Activated CD4-positive, alpha-beta T cell treated with anti-CD3 and anti-CD28 coated beads, Interleukin-2, amount 50 U/mL, for 48 hours (primary cell): Measurements from ENCODE around the gene FOXD1.
A peak's percentile ranks its signal among the peaks of the same experiment; 100 is the strongest.
"Not testable (repeated sequence)": the region's sequence is repeated elsewhere in the genome, so short reads cannot be mapped to it uniquely, and the experiment has no call there.

Experiments
- DNase-seq, 2 experiments: peaks; one replicate each; pipeline ENCODE4 v3.0.0-alpha.2; 2020

The FOXD1 gene

GRCh38 chr5:73448463-73449136 lies at the start of gene FOXD1:
Gene FOXD1, minus strand, starts transcription at chr5:73448777. Its CDS starts 415 bp downstream, at chr5:73448362.
- peak; percentile 62 to 70 for DNase-seq

- DNase-seq = no peak
These were observed 49.0 kb upstream of the FOXD1 start for GRCh38 chr5:73497497-73498056.

GRCh38 chr5:73496984-73497457 lies 48.4 kb upstream of the FOXD1 start:
- DNase-seq = no peak

- no peak for DNase-seq
These were observed 47.3 kb upstream of the FOXD1 start for GRCh38 chr5:73495772-73496335.

- no peak for DNase-seq
These were observed 46.1 kb upstream of the FOXD1 start for GRCh38 chr5:73494721-73495120.

- no peak for DNase-seq
These were observed 44.8 kb upstream of the FOXD1 start for GRCh38 chr5:73493421-73493820.

GRCh38 chr5:73491155-73491554 lies 42.6 kb upstream of the FOXD1 start:
- DNase-seq = no peak

- no peak for DNase-seq
These were observed 41.5 kb upstream of the FOXD1 start for GRCh38 chr5:73490088-73490487.

- no peak for DNase-seq
These were observed 40.2 kb upstream of the FOXD1 start for GRCh38 chr5:73488806-73489205.

- no peak for DNase-seq
These were observed 39.2 kb upstream of the FOXD1 start for GRCh38 chr5:73487815-73488214.

- DNase-seq = not testable (repeated sequence)
These were observed 38.7 kb upstream of the FOXD1 start for GRCh38 chr5:73487257-73487656.

GRCh38 chr5:73486119-73486899 lies 37.7 kb upstream of the FOXD1 start:
- DNase-seq = no peak

GRCh38 chr5:73485715-73486114 lies 37.1 kb upstream of the FOXD1 start:
- no peak for DNase-seq

GRCh38 chr5:73484511-73484910 lies 35.9 kb upstream of the FOXD1 start:
- no peak for DNase-seq

- DNase-seq = no peak
These were observed 35.1 kb upstream of the FOXD1 start for GRCh38 chr5:73483676-73484075.

GRCh38 chr5:73482383-73483136 lies 34.0 kb upstream of the FOXD1 start:
- no peak for DNase-seq

GRCh38 chr5:73480500-73480899 lies 31.9 kb upstream of the FOXD1 start:
- DNase-seq = no peak

- no peak for DNase-seq
These were observed 23.5 kb upstream of the FOXD1 start for GRCh38 chr5:73472116-73472515.

- no peak for DNase-seq
These were observed 23.1 kb upstream of the FOXD1 start for GRCh38 chr5:73471654-73472053.

GRCh38 chr5:73469878-73470277 lies 21.3 kb upstream of the FOXD1 start:
- no peak for DNase-seq

- DNase-seq = not testable (repeated sequence)
These were observed 20.1 kb upstream of the FOXD1 start for GRCh38 chr5:73468638-73469037.

- no peak for DNase-seq
These were observed 15.6 kb upstream of the FOXD1 start for GRCh38 chr5:73464016-73464745.
